Neural cell (in vitro differentiated cells): Measurements from ENCODE around the gene SLC1A1.

Experiments used
- CTCF ChIP-seq: fragments of 450-650 bp; IDR thresholded peaks from 2 replicates; pipeline ENCODE4 v1.5.1; 2014; ENCODE audit warnings: antibody characterized with exemption, mild to moderate bottlenecking, moderate library complexity; ENCODE audit not compliant: poor library complexity, severe bottlenecking
- RAD21 ChIP-seq: fragments of 450-650 bp; conservative IDR thresholded peaks from 2 replicates; pipeline ENCODE4 v1.6.1; 2014; ENCODE audit warnings: antibody characterized with exemption, mild to moderate bottlenecking, moderate library complexity

GRCh38 chr9:4583001-4583400, 92.7 kb downstream of the SLC1A1 start:
- no peak for TF ChIP-seq CTCF
- TF ChIP-seq RAD21, result no peak
